Prostate gland (tissue), 2 donors: ENCODE data around the gene CLMP. TPM values are rescaled to one million over a fixed set of nuclear protein-coding genes. Genes with fewer than 3 reads are reported as not detected.

Source experiments
- DNase-seq: peaks from one replicate; pipeline ENCODE4 v3.0.0-alpha.2; 2019; ENCODE audit warnings: low spot score
- H3K27ac ChIP-seq, 2 donors: fragments of 200-600 bp; sonication (generic); 2 replicates each; pipeline ENCODE4 v1.5.1; 2017 to 2019
- H3K27me3 ChIP-seq: fragments of 200-600 bp; sonication (generic); replicated peaks from 2 replicates; pipeline ENCODE4 v1.5.1; 2019; ENCODE audit not compliant: insufficient read depth
- H3K36me3 ChIP-seq, 2 donors: fragments of 200-600 bp; sonication (generic); 1 replicate in 1 of 2; 2 replicates in 1 of 2; pipeline versions ENCODE4 v1.5.1 to v1.8.1; 2017 to 2019
- H3K4me1 ChIP-seq: fragments of 200-600 bp; sonication (generic); replicated peaks from 2 replicates; pipeline ENCODE4 v1.5.1; 2019
- H3K4me3 ChIP-seq, 2 donors: fragments of 200-600 bp; sonication (generic); 2 replicates each; pipeline ENCODE4 v1.5.1; 2017 to 2019
- H3K9me3 ChIP-seq: fragments of 200-600 bp; sonication (generic); 2 replicates; pipeline ENCODE4 v1.5.1; 2017
- POLR2A ChIP-seq: fragments of 450-650 bp; IDR thresholded peaks from one replicate; pipeline ENCODE4 v1.6.1; 2016; ENCODE audit warnings: antibody characterized with exemption, mild to moderate bottlenecking
- POLR2AphosphoS5 ChIP-seq: sonication (generic); formaldehyde crosslinking; IDR thresholded peaks from one replicate; pipeline ENCODE4 v1.6.1; 2017; ENCODE audit warnings: antibody characterized with exemption
- WGBS: methylation state at CpG from one replicate; pipeline ENCODE4 v1.1.5; 2018; 5-methylcytosine and 5-hydroxymethylcytosine counted together
- intact Hi-C: fragments of 100-400 bp; cut with DNase I; formaldehyde crosslinking; loops from one replicate; pipeline ENCODE4 v1.14.2; 2022
- total RNA-seq, 2 donors: library from RNA; depleted of rRNA; stranded (reverse); fragments of >200 nt; gene quantifications; one replicate each; pipeline ENCODE4 v1.1.0, GENCODE V29; 2016
- TF ChIP-seq, protein P1 (sequence below), 4 experiments: fragments of 200-600 bp in 2 of 4; fragments of 450-650 bp in 2 of 4; sonication (generic) in 2 of 4; IDR thresholded peaks; 1 replicate in 3 of 4; 2 replicates in 1 of 4; pipeline ENCODE4 v1.5.1; 2016 to 2019; ENCODE audit warnings: antibody characterized with exemption in 4 of 4, mild to moderate bottlenecking in 2 of 4, moderate library complexity in 2 of 4

CLMP gene
- total RNA-seq, 2 donors from 2014 or later, result 5.0 to 10.7 TPM

- Histone ChIP-seq H3K27me3 (no peaks in the 10 kb centered on the region), H3K4me1 (no peaks in the 10 kb centered on the region), H3K36me3 (no peaks in the 10 kb centered on the region), H3K9me3 (no peaks in the 10 kb centered on the region), H3K27ac (no peak overlapping the region), H3K4me3 (no peak overlapping the region)
- no peak for TF ChIP-seq POLR2A
- TF ChIP-seq, protein P1, sequence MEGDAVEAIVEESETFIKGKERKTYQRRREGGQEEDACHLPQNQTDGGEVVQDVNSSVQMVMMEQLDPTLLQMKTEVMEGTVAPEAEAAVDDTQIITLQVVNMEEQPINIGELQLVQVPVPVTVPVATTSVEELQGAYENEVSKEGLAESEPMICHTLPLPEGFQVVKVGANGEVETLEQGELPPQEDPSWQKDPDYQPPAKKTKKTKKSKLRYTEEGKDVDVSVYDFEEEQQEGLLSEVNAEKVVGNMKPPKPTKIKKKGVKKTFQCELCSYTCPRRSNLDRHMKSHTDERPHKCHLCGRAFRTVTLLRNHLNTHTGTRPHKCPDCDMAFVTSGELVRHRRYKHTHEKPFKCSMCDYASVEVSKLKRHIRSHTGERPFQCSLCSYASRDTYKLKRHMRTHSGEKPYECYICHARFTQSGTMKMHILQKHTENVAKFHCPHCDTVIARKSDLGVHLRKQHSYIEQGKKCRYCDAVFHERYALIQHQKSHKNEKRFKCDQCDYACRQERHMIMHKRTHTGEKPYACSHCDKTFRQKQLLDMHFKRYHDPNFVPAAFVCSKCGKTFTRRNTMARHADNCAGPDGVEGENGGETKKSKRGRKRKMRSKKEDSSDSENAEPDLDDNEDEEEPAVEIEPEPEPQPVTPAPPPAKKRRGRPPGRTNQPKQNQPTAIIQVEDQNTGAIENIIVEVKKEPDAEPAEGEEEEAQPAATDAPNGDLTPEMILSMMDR (IDR thresholded peaks at IDR 0.05), result no peak
- no peak for TF ChIP-seq POLR2AphosphoS5
- intact Hi-C loops, result no loop called here
- 61% methylated on average over 7 of the region's 7 CpGs for WGBS
- no peak for DNase-seq
Measured at GRCh38 chr11:123227763-123228495, 32.9 kb upstream of the CLMP start.

DNA sequence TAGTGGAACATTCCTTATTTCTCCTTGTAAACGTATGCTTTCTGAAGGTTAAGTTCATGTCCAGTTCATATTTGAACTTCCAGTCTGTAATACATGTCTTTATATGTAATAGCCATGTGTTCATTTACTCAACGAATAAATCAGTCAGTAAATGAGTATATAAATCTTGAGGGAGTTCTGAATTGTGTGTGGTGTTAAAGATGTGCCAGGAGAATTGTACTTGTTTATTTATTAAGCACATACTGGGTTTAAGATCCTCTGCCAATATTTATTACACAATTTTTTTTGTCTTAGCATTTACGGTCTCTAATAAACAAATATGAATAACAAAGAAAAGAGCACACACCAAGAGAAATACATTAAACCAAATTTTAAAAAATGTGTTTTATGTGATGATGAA lies 26.5 kb upstream of the CLMP start:
- Histone ChIP-seq H3K4me3 (no peak overlapping the region), H3K9me3 (no peaks in the 10 kb centered on the region), H3K36me3 (no peaks in the 10 kb centered on the region), H3K4me1 (no peaks in the 10 kb centered on the region), H3K27ac (no peak overlapping the region), H3K27me3 (no peaks in the 10 kb centered on the region)
- DNase-seq, result no peak
- TF ChIP-seq POLR2AphosphoS5 (peak; percentile 30), POLR2A (no peak)
- TF ChIP-seq, protein P1 (IDR thresholded peaks at IDR 0.05), result no peak
- 56% methylated on average over 3 of the region's 3 CpGs for WGBS
- intact Hi-C loops, result no loop called here

GRCh38 chr11:123221096-123221561 lies 26.1 kb upstream of the CLMP start:
- intact Hi-C loops, result no loop called here
- DNase-seq, result no peak
- WGBS, result 76% methylated on average over 6 of the region's 6 CpGs
- no peak overlapping the region for H3K27ac ChIP-seq
- no peak overlapping the region for H3K4me3 ChIP-seq
- no peaks in the 10 kb centered on the region for H3K27me3 ChIP-seq
- H3K9me3 ChIP-seq, result no peaks in the 10 kb centered on the region
- H3K4me1 ChIP-seq, result no peaks in the 10 kb centered on the region
- TF ChIP-seq POLR2AphosphoS5 (no peak), POLR2A (no peak)
- TF ChIP-seq, protein P1 (IDR thresholded peaks at IDR 0.05), result no peak
- no peaks in the 10 kb centered on the region for H3K36me3 ChIP-seq

DNA sequence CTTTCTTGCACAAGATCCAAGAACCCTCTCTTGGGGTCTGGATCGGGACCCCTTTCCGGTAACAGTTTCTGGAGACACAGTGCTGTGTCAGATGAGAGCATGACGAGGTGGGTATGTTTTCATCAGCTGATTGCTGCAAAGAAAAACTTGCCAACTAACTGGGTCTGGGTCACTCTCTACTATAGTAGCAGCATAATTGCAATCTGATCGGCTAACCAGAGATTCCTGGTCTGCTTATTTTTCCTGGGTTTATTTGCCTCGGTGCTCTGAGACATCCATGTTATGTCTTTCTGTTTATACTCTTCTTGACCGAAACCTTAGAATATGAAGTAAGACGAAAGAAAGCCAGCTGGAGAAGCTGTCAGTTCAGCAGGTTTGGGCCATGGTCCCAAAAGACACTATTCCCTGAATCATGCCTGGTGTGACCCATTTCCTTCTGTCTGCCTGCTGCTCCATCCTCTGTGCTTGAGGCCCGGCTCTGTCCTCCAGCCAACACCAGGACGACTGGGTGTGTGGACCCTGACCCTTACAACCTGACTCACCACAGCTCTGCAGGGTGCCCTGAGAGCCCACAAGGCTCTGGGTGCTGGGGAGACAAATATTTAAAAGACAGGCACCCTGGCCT lies 24.1 kb upstream of the CLMP start:
- Histone ChIP-seq H3K36me3 (no peaks in the 10 kb centered on the region), H3K9me3 (no peaks in the 10 kb centered on the region), H3K27me3 (no peaks in the 10 kb centered on the region), H3K27ac (no peak overlapping the region), H3K4me1 (no peaks in the 10 kb centered on the region), H3K4me3 (no peak overlapping the region)
- intact Hi-C loops, result no loop called here
- DNase-seq, result no peak
- 58% methylated on average over 9 of the region's 9 CpGs for WGBS
- TF ChIP-seq POLR2AphosphoS5, result no peak
- no peak for TF ChIP-seq POLR2A
- TF ChIP-seq, protein P1 (IDR thresholded peaks at IDR 0.05), result no peak

DNA sequence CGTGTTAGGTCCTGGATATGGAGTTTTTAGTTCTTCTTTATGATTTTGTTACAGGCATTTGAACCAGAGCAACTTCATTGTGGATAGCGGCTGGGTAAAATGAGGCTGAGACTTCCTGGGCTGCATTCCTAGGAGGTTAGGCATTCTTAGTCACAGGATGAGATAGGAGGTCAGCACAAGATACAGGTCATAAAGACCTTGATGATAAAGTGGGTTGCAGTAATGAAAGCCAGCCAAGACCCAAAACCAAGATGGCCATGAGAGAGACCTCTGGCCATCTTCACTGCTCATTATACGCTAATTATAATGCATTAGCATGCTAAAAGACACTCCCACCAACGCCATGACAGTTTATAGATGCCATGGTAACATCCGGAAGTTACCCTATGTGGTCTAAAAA lies 23.4 kb upstream of the CLMP start:
- no peaks in the 10 kb centered on the region for H3K4me1 ChIP-seq
- H3K4me3 ChIP-seq, result no peak overlapping the region
- intact Hi-C loops, result no loop called here
- WGBS, result 78% methylated on average over 5 of the region's 5 CpGs
- H3K36me3 ChIP-seq, result no peaks in the 10 kb centered on the region
- TF ChIP-seq, protein P1 (IDR thresholded peaks at IDR 0.05), result no peak
- TF ChIP-seq POLR2AphosphoS5 (no peak), POLR2A (no peak)
- H3K27me3 ChIP-seq, result no peaks in the 10 kb centered on the region
- no peaks in the 10 kb centered on the region for H3K9me3 ChIP-seq
- no peak for DNase-seq
- no peak overlapping the region for H3K27ac ChIP-seq
